H1 (cell line): Measurements from ENCODE around the gene SPINK14. TPM values are rescaled to one million over a fixed set of nuclear protein-coding genes. Genes with fewer than 3 reads are reported as not detected.

Experiments
- CTCF ChIA-PET: fragments of 300-600 bp; sonication (Branson Sonifier 250); formaldehyde crosslinking; loops from one replicate; lab custom pipeline; 2021; ENCODE audit not compliant: partially characterized antibody; lab: Charles Lee
- POLR2A ChIA-PET: fragments of 300-600 bp; sonication (Branson Sonifier 250); formaldehyde crosslinking; loops from one replicate; lab custom pipeline; 2021; ENCODE audit warnings: inconsistent platforms; ENCODE audit not compliant: partially characterized antibody; lab: Charles Lee
- DNase-seq, 2 experiments: peaks; one replicate each; pipeline versions ENCODE4 v3.0.0 to v3.0.0-alpha.2; 2010 to 2022; ENCODE audit warnings: low spot score in 2 of 2, low read depth in 1 of 2, mixed read lengths in 1 of 2
- FAIRE-seq: peaks from 2 replicates; lab custom pipeline; 2011; peaks lifted over from hg19 to GRCh38; lab: Jason Lieb, UNC
- H2AFZ ChIP-seq: 2 replicates; pipeline ENCODE4 v1.8.1; 2012; ENCODE audit warnings: low read length, inconsistent platforms
- H2AK5ac ChIP-seq: 2 replicates; pipeline ENCODE4 v1.6.1; 2013; ENCODE audit warnings: low read depth, low read length
- H2BK120ac ChIP-seq: replicated peaks from 2 replicates; pipeline ENCODE3; 2013; ENCODE audit warnings: low read depth, low read length, inconsistent platforms
- H2BK12ac ChIP-seq: 2 replicates; pipeline ENCODE4 v1.6.1; 2013; ENCODE audit warnings: low read depth, low read length
- H2BK15ac ChIP-seq: 2 replicates; pipeline ENCODE4 v1.6.1; 2013; ENCODE audit warnings: low read length
- H2BK20ac ChIP-seq: 2 replicates; pipeline ENCODE4 v1.6.1; 2013; ENCODE audit warnings: low read length
- H2BK5ac ChIP-seq: 2 replicates; pipeline ENCODE4 v1.6.1; 2013; ENCODE audit warnings: low read depth, low read length
- H3K14ac ChIP-seq: 2 replicates; pipeline ENCODE4 v1.6.1; 2013; ENCODE audit warnings: inconsistent platforms; ENCODE audit not compliant: insufficient read length
- H3K18ac ChIP-seq: 2 replicates; pipeline ENCODE4 v1.6.1; 2013; ENCODE audit warnings: low read length; ENCODE audit errors: extremely low read depth
- H3K23ac ChIP-seq: 2 replicates; pipeline ENCODE4 v1.6.1; 2013; ENCODE audit warnings: inconsistent platforms; ENCODE audit not compliant: insufficient read length
- H3K23me2 ChIP-seq: 2 replicates; pipeline ENCODE4 v1.6.1; 2013; ENCODE audit warnings: low read depth, low read length
- H3K27ac ChIP-seq: 2 replicates; pipeline ENCODE4 v1.6.1; 2011; ENCODE audit warnings: low read depth, low read length, inconsistent platforms
- H3K27me3 ChIP-seq, 4 experiments: replicated peaks in 1 of 4; 1 replicate in 1 of 4; 2 replicates in 3 of 4; pipeline versions ENCODE4 v1.6.1 to v1.8.1; 2011 to 2013; ENCODE audit warnings: low read length in 3 of 4, mild to moderate bottlenecking in 3 of 4, inconsistent platforms in 2 of 4, mixed read lengths in 2 of 4, moderate library complexity in 1 of 4; ENCODE audit not compliant: control insufficient read depth in 3 of 4, insufficient read depth in 3 of 4; ENCODE audit errors: extremely low read depth in 1 of 4
- H3K36me3 ChIP-seq, 4 experiments: 2 replicates each; pipeline versions ENCODE4 v1.6.1 to v1.8.1; 2011 to 2013; ENCODE audit warnings: mild to moderate bottlenecking in 4 of 4, low read length in 3 of 4, moderate library complexity in 2 of 4, control low read depth in 1 of 4, inconsistent platforms in 1 of 4; ENCODE audit not compliant: insufficient read depth in 4 of 4, control insufficient read depth in 2 of 4
- H3K4ac ChIP-seq: replicated peaks from 2 replicates; pipeline ENCODE3; 2013; ENCODE audit warnings: low read length, low read depth, mixed read lengths, inconsistent platforms; ENCODE audit not compliant: insufficient read length
- H3K4me1 ChIP-seq, 4 experiments: replicated peaks in 1 of 4; 1 replicate in 1 of 4; 2 replicates in 3 of 4; pipeline versions ENCODE4 v1.6.1 to v1.8.1; 2011 to 2013; ENCODE audit warnings: low read length in 3 of 4, inconsistent platforms in 2 of 4, mixed read lengths in 1 of 4; ENCODE audit not compliant: insufficient read depth in 4 of 4, control insufficient read depth in 3 of 4
- H3K4me2 ChIP-seq, 2 experiments: 2 replicates each; pipeline versions ENCODE4 v1.6.1 to v1.8.1; 2011 to 2013; ENCODE audit warnings: low read depth in 2 of 2, low read length in 2 of 2, control low read depth in 1 of 2, inconsistent platforms in 1 of 2, mild to moderate bottlenecking in 1 of 2; ENCODE audit not compliant: insufficient read depth in 1 of 2
- H3K4me3 ChIP-seq, 4 experiments: fragments of 200-600, 300-600 bp in 1 of 4; sonication (generic), shearing (Covaris generic), sonication (Bioruptor Twin) in 1 of 4; 2 replicates each; pipeline versions ENCODE4 v1.5.1 to v1.8.1; 2011 to 2016; ENCODE audit warnings: low read length in 4 of 4, low read depth in 3 of 4, control low read depth in 2 of 4, inconsistent platforms in 2 of 4, mild to moderate bottlenecking in 2 of 4, mixed read lengths in 1 of 4, moderate library complexity in 1 of 4; ENCODE audit not compliant: insufficient read depth in 2 of 4; ENCODE audit errors: extremely low read depth in 1 of 4
- H3K56ac ChIP-seq: replicated peaks from 2 replicates; pipeline ENCODE3; 2013; ENCODE audit warnings: low read depth, mild to moderate bottlenecking, mixed read lengths, low read length, inconsistent platforms; ENCODE audit not compliant: insufficient read length
- H3K79me1 ChIP-seq: 2 replicates; pipeline ENCODE4 v1.6.1; 2013; ENCODE audit warnings: low read depth, low read length, control low read depth
- H3K79me2 ChIP-seq, 2 experiments: 2 replicates each; pipeline versions ENCODE4 v1.6.1 to v1.8.1; 2012 to 2013; ENCODE audit warnings: low read length in 2 of 2, mild to moderate bottlenecking in 2 of 2, inconsistent platforms in 1 of 2; ENCODE audit not compliant: insufficient read depth in 2 of 2, control insufficient read depth in 1 of 2
- H3K9ac ChIP-seq, 4 experiments: replicated peaks in 1 of 4; 1 replicate in 1 of 4; 2 replicates in 3 of 4; pipeline versions ENCODE4 v1.6.1 to v1.8.1; 2011 to 2013; ENCODE audit warnings: low read depth in 3 of 4, low read length in 3 of 4, control low read depth in 2 of 4, mild to moderate bottlenecking in 2 of 4, moderate library complexity in 2 of 4, inconsistent platforms in 1 of 4; ENCODE audit errors: extremely low read depth in 1 of 4
- H3K9me3 ChIP-seq, 2 experiments: 2 replicates each; pipeline versions ENCODE4 v1.6.1 to v1.8.1; 2012 to 2013; ENCODE audit warnings: mild to moderate bottlenecking in 2 of 2, moderate library complexity in 2 of 2, control low read depth in 1 of 2, inconsistent platforms in 1 of 2, low read depth in 1 of 2, low read length in 1 of 2, mixed read lengths in 1 of 2; ENCODE audit not compliant: insufficient read depth in 2 of 2
- H4K20me1 ChIP-seq, 2 experiments: replicated peaks in 1 of 2; 2 replicates each; pipeline versions ENCODE3 to v1.8.1; 2011 to 2013; ENCODE audit warnings: inconsistent platforms in 2 of 2, low read length in 2 of 2, mild to moderate bottlenecking in 1 of 2; ENCODE audit not compliant: insufficient read depth in 2 of 2, control insufficient read depth in 1 of 2
- H4K5ac ChIP-seq: 2 replicates; pipeline ENCODE4 v1.6.1; 2013; ENCODE audit warnings: low read length, low read depth, mixed read lengths, inconsistent platforms; ENCODE audit not compliant: insufficient read length
- H4K8ac ChIP-seq: 2 replicates; pipeline ENCODE4 v1.8.0; 2013; ENCODE audit warnings: mild to moderate bottlenecking, moderate library complexity, low read length, inconsistent platforms; ENCODE audit not compliant: insufficient read depth; ENCODE audit errors: extremely low read depth
- H4K91ac ChIP-seq: replicated peaks from 2 replicates; pipeline ENCODE3; 2013; ENCODE audit warnings: low read length, mixed read lengths, inconsistent platforms; ENCODE audit not compliant: insufficient read length
- CEBPB ChIP-seq: IDR thresholded peaks from 2 replicates; pipeline ENCODE4 v1.6.1; 2012; ENCODE audit warnings: low read depth, low read length
- CHD2 ChIP-seq: IDR thresholded peaks from 2 replicates; pipeline ENCODE4 v1.6.1; 2012; ENCODE audit warnings: low read length, improper control_type of control experiment
- CTBP2 ChIP-seq: IDR thresholded peaks from 2 replicates; pipeline ENCODE4 v1.7.0; 2011; ENCODE audit warnings: borderline replicate concordance, mild to moderate bottlenecking, moderate library complexity, mixed read lengths, low read length; ENCODE audit not compliant: insufficient read depth, insufficient read length
- GABPA ChIP-seq: IDR thresholded peaks from 2 replicates; pipeline ENCODE4 v1.6.1; 2011; ENCODE audit warnings: mild to moderate bottlenecking, low read length, moderate library complexity, borderline replicate concordance; ENCODE audit not compliant: insufficient read depth
- KDM4A ChIP-seq: IDR thresholded peaks from one replicate; pipeline ENCODE4 v1.7.1; 2012; ENCODE audit warnings: low read depth, mild to moderate bottlenecking, moderate library complexity, low read length, inconsistent platforms; ENCODE audit not compliant: severe bottlenecking
- KDM5A ChIP-seq: fragments of 200-600 bp; IDR thresholded peaks from 2 replicates; pipeline ENCODE4 v1.7.1; 2012; ENCODE audit warnings: mild to moderate bottlenecking, low read length, inconsistent platforms, mixed read lengths
- PHF8 ChIP-seq: fragments of 200-600 bp; sonication (generic); conservative IDR thresholded peaks from 2 replicates; pipeline ENCODE4 v1.7.1; 2012; ENCODE audit warnings: low read depth, mild to moderate bottlenecking, inconsistent platforms, low read length, moderate library complexity
- RAD21 ChIP-seq, 2 experiments: IDR thresholded peaks in 1 of 2; conservative IDR thresholded peaks in 1 of 2; 2 replicates each; pipeline ENCODE4 v1.6.1; 2011; ENCODE audit warnings: low read depth in 2 of 2, low read length in 2 of 2, improper control_type of control experiment in 1 of 2, inconsistent platforms in 1 of 2, mild to moderate bottlenecking in 1 of 2, moderate library complexity in 1 of 2
- RFX5 ChIP-seq: IDR thresholded peaks from 2 replicates; pipeline ENCODE4 v1.6.1; 2011; ENCODE audit warnings: low read depth, low read length, improper control_type of control experiment, borderline replicate concordance
- RXRA ChIP-seq: IDR thresholded peaks from 2 replicates; pipeline ENCODE4 v1.6.1; 2011; ENCODE audit warnings: low read depth, mild to moderate bottlenecking, low read length, moderate library complexity; ENCODE audit not compliant: insufficient read depth
- SIX5 ChIP-seq: IDR thresholded peaks from 2 replicates; pipeline ENCODE4 v1.6.1; 2011; ENCODE audit warnings: mild to moderate bottlenecking, low read depth, low read length
- TAF7 ChIP-seq: optimal IDR thresholded peaks from 2 replicates; pipeline ENCODE3; 2011; ENCODE audit warnings: low read depth, mild to moderate bottlenecking, inconsistent platforms, low read length, moderate library complexity, borderline replicate concordance
- TCF12 ChIP-seq: IDR thresholded peaks from 2 replicates; pipeline ENCODE4 v1.6.1; 2011; ENCODE audit warnings: low read depth, mild to moderate bottlenecking, low read length
- TEAD4 ChIP-seq: IDR thresholded peaks from 2 replicates; pipeline ENCODE4 v1.6.1; 2012; ENCODE audit warnings: low read depth, low read length, inconsistent platforms, mixed read lengths
- WGBS, 2 experiments: shearing (Covaris generic) in 1 of 2; methylation state at CpG; one replicate each; pipeline versions ENCODE4 v1.1.6 to v1.1.7; 2013 to 2015; ENCODE audit warnings: low lambda C conversion rate in 2 of 2, mixed read lengths in 2 of 2, inconsistent platforms in 1 of 2, low coverage in 1 of 2, missing lambda C conversion rate in 1 of 2; ENCODE audit not compliant: insufficient replicate concordance in 2 of 2, insufficient coverage in 1 of 2, insufficient read length in 1 of 2; ENCODE audit errors: extremely low coverage in 1 of 2, missing lambda C conversion rate in 1 of 2; 5-methylcytosine and 5-hydroxymethylcytosine counted together
- polyA plus RNA-seq, 7 experiments: library from polyadenylated mRNA; depleted of rRNA in 3 of 7; stranded (reverse) in 5 of 7; unstranded in 2 of 7; fragments of >200 nt in 5 of 7; fragments of 200-250 nt in 2 of 7; gene quantifications; 1 replicate in 5 of 7; 2 replicates in 1 of 7; 4 replicates in 1 of 7; pipeline versions ENCODE4 v1.2.1 to v1.2.3, GENCODE V29; 2011 to 2013; ENCODE audit warnings: missing spikeins in 2 of 7, mixed read lengths in 2 of 7
- total RNA-seq: library from RNA; stranded (reverse); fragmentation: NEBNext Ultra II Directional; extraction: Animal tissue kit (Norgen Biotek cat#: 25700); gene quantifications from 2 replicates; pipeline ENCODE4 v1.2.1, GENCODE V29; 2021

SPINK14 gene
- total and polyA plus RNA-seq, 2 of the 8 experiments (the other 6 are each of a cell fraction or from before 2014, with no cell fraction given), result not detected

- Histone ChIP-seq H3K18ac (no peak overlapping the region), H3K79me1 (no peaks in the 10 kb centered on the region), H4K8ac (no peak overlapping the region), H3K9ac (no peak overlapping the region), H3K4me1 (no peaks in the 10 kb centered on the region), H4K5ac (no peak overlapping the region), H3K23me2 (no peaks in the 10 kb centered on the region), H3K9me3 (no peaks in the 10 kb centered on the region), H3K4ac (no peak overlapping the region), H3K36me3 (no peaks in the 10 kb centered on the region), H4K20me1 (no peaks in the 10 kb centered on the region), H3K27me3 (no peaks in the 10 kb centered on the region), H2BK15ac (no peak overlapping the region), H2AFZ (no peak overlapping the region), H2BK5ac (no peak overlapping the region), H3K79me2 (no peaks in the 10 kb centered on the region), H2BK12ac (no peak overlapping the region), H2BK120ac (no peak overlapping the region), H3K23ac (no peak overlapping the region), H3K14ac (no peak overlapping the region), H3K4me2 (no peak overlapping the region), H2BK20ac (no peak overlapping the region), H3K56ac (no peak overlapping the region), H4K91ac (no peak overlapping the region), H3K27ac (no peak overlapping the region), H3K4me3 (no peak overlapping the region), H2AK5ac (no peak overlapping the region)
- no peak for DNase-seq
- WGBS, 2 experiments, result 93% methylated on average over 1 of the region's 1 CpG; no CpG with 5 or more reads in 1 of the 2 experiments
- CTCF ChIA-PET, result interaction anchor here (0.7 to 1.1 kb wide), 3 partner anchors 17 to 198 kb away, joined by 3 to 4 read pairs (median 3); no protein-coding TSS in a partner anchor
- no peak for FAIRE-seq
- POLR2A ChIA-PET, result no interaction called here
- TF ChIP-seq CEBPB (no peak), RAD21 (IDR thresholded peaks at IDR 0.05 in 1 of 2, conservative IDR thresholded peaks at IDR 0.05 in 1 of 2; ENCODE audit: low read depth in 2 of 2, low read length in 2 of 2) (no peak), SIX5 (no peak), PHF8 (no peak), GABPA (no peak), CHD2 (no peak), RFX5 (no peak), KDM5A (no peak), TCF12 (no peak), CTBP2 (no peak), KDM4A (no peak), RXRA (no peak), TEAD4 (no peak), TAF7 (no peak)
These were observed 8.9 kb downstream of the SPINK14 start for GRCh38 chr5:148177207-148177606.
